ENCODE data around the gene TEX48.

- TF ChIP-seq POLR2AphosphoS5 (IDR thresholded peaks at IDR 0.05; ENCODE audit: low read depth, low read length) (no peak), TAF1 (IDR thresholded peaks at IDR 0.05; ENCODE audit: borderline replicate concordance, insufficient read depth, low read length) (no peak), FOXP2 (optimal IDR thresholded peaks at IDR 0.05; ENCODE audit: borderline replicate concordance, extremely low read depth, extremely low read length, insufficient read depth) (no peak)
Measured at GRCh38 chr9:114718801-114719221, 36.8 kb upstream of the TEX48 start.

Measured in PFSK-1 (cell line).